CD4-positive, alpha-beta T cell treated with Interferon alpha-2 for 1 hour (primary cell): ENCODE measurements around the gene PNMT.
A peak's percentile ranks its signal among the peaks of the same experiment; 100 is the strongest.
"Not testable (repeated sequence)": the region's sequence is repeated elsewhere in the genome, so short reads cannot be mapped to it uniquely, and the experiment has no call there.

Experiments used
- DNase-seq, 2 donors: peaks; one replicate each; pipeline ENCODE4 v3.0.0-alpha.2; 2020 to 2022

The PNMT gene

GRCh38 chr17:39696731-39697130, 28.5 kb downstream of the PNMT start:
- DNase-seq, result no peak

GRCh38 chr17:39697961-39698360, 29.7 kb downstream of the PNMT start:
- no peak for DNase-seq

GRCh38 chr17:39699157-39699817, 31.0 kb downstream of the PNMT start:
- DNase-seq, result not testable (repeated sequence)

- no peak for DNase-seq
These were observed 31.5 kb downstream of the PNMT start, which contains the start of gene ERBB2 for GRCh38 chr17:39699818-39700147. ERBB2 (plus strand) TSS chr17:39700064; CDS start chr17:39700239, 175 bp downstream.

GRCh38 chr17:39700148-39700987, 32.1 kb downstream of the PNMT start:
- DNase-seq, result no peak

GRCh38 chr17:39701012-39701783, 32.9 kb downstream of the PNMT start:
- no peak for DNase-seq

- no peak for DNase-seq
These were observed 33.6 kb downstream of the PNMT start for GRCh38 chr17:39701784-39702422.

- no peak for DNase-seq
These were observed 34.9 kb downstream of the PNMT start for GRCh38 chr17:39702901-39703893.

- DNase-seq, result no peak
These were observed 35.7 kb downstream of the PNMT start for GRCh38 chr17:39703913-39704312.

GRCh38 chr17:39704821-39705551, 36.7 kb downstream of the PNMT start:
- no peak for DNase-seq

- no peak for DNase-seq
These were observed 37.6 kb downstream of the PNMT start for GRCh38 chr17:39705786-39706348.

- DNase-seq, result no peak
These were observed 38.1 kb downstream of the PNMT start for GRCh38 chr17:39706383-39706782.

- peak in 1 of 2 donors; percentile 25 for DNase-seq
These were observed 38.7 kb downstream of the PNMT start for GRCh38 chr17:39706921-39707337.

- peak in 1 of 2 donors; percentile 23 for DNase-seq
These were observed 41.2 kb downstream of the PNMT start for GRCh38 chr17:39709319-39709997.

- no peak for DNase-seq
These were observed 42.0 kb downstream of the PNMT start for GRCh38 chr17:39709998-39710964.

- DNase-seq, result not testable (repeated sequence)
These were observed 42.8 kb downstream of the PNMT start for GRCh38 chr17:39711071-39711470.

GRCh38 chr17:39711851-39712250, 43.6 kb downstream of the PNMT start:
- no peak for DNase-seq

GRCh38 chr17:39714234-39714633, 46.0 kb downstream of the PNMT start:
- no peak for DNase-seq
